HEK293 (cell line): Measurements from ENCODE around the gene MDH2.

ENCODE experiments used
- BCL11A ChIP-seq: fragments of 450-650 bp; formaldehyde crosslinking; IDR thresholded peaks from 2 replicates; pipeline ENCODE4 v1.5.1; 2016; ENCODE audit warnings: low read depth, missing biosample characterization, missing genetic modification characterization
- ELK4 ChIP-seq: IDR thresholded peaks from 2 replicates; pipeline ENCODE4 v1.6.1; 2011; ENCODE audit warnings: mild to moderate bottlenecking, low read depth, low read length, borderline replicate concordance
- GLIS1 ChIP-seq: fragments of 450-650 bp; formaldehyde crosslinking; IDR thresholded peaks from 2 replicates; pipeline ENCODE4 v1.5.1; 2016; ENCODE audit warnings: missing biosample characterization, missing genetic modification characterization
- KLF16 ChIP-seq: fragments of 450-650 bp; formaldehyde crosslinking; IDR thresholded peaks from 2 replicates; pipeline ENCODE4 v1.5.1; 2017; ENCODE audit warnings: missing biosample characterization, missing genetic modification characterization
- MYNN ChIP-seq: fragments of 450-650 bp; formaldehyde crosslinking; IDR thresholded peaks from 2 replicates; pipeline ENCODE4 v1.5.1; 2016; ENCODE audit warnings: missing biosample characterization, missing genetic modification characterization, borderline replicate concordance
- SCRT1 ChIP-seq: fragments of 450-650 bp; formaldehyde crosslinking; IDR thresholded peaks from 2 replicates; pipeline ENCODE4 v1.5.1; 2016; ENCODE audit warnings: missing biosample characterization, missing genetic modification characterization, borderline replicate concordance
- SCRT2 ChIP-seq: fragments of 450-650 bp; formaldehyde crosslinking; IDR thresholded peaks from 2 replicates; pipeline ENCODE4 v1.5.1; 2016; ENCODE audit warnings: missing biosample characterization, missing genetic modification characterization
- ZBTB21 ChIP-seq: fragments of 450-650 bp; formaldehyde crosslinking; IDR thresholded peaks from 2 replicates; pipeline ENCODE4 v1.5.1; 2017; ENCODE audit warnings: missing biosample characterization, missing genetic modification characterization
- ZFP3 ChIP-seq: fragments of 450-650 bp; formaldehyde crosslinking; IDR thresholded peaks from 2 replicates; pipeline ENCODE4 v1.5.1; 2016; ENCODE audit warnings: low read depth, missing biosample characterization, missing genetic modification characterization
- ZNF26 ChIP-seq: fragments of 450-650 bp; formaldehyde crosslinking; IDR thresholded peaks from 2 replicates; pipeline ENCODE4 v1.5.1; 2016; ENCODE audit warnings: missing biosample characterization, missing genetic modification characterization
- ZNF335 ChIP-seq: fragments of 450-650 bp; formaldehyde crosslinking; conservative IDR thresholded peaks from 2 replicates; pipeline ENCODE4 v1.5.1; 2016; ENCODE audit warnings: missing biosample characterization, missing genetic modification characterization
- ZNF350 ChIP-seq: fragments of 450-650 bp; formaldehyde crosslinking; IDR thresholded peaks from 2 replicates; pipeline ENCODE4 v1.5.0; 2017; ENCODE audit warnings: missing biosample characterization, mild to moderate bottlenecking, missing genetic modification characterization
- ZNF398 ChIP-seq: fragments of 450-650 bp; formaldehyde crosslinking; IDR thresholded peaks from 2 replicates; pipeline ENCODE4 v1.5.1; 2017; ENCODE audit warnings: missing biosample characterization, missing genetic modification characterization
- ZNF48 ChIP-seq: fragments of 450-650 bp; formaldehyde crosslinking; IDR thresholded peaks from 2 replicates; pipeline ENCODE4 v1.5.1; 2016; ENCODE audit warnings: missing biosample characterization, missing genetic modification characterization
- ZNF544 ChIP-seq: fragments of 450-650 bp; formaldehyde crosslinking; IDR thresholded peaks from 2 replicates; pipeline ENCODE4 v1.5.0; 2017; ENCODE audit warnings: missing biosample characterization, missing genetic modification characterization
- ZNF610 ChIP-seq: fragments of 450-650 bp; formaldehyde crosslinking; IDR thresholded peaks from 2 replicates; pipeline ENCODE4 v1.5.1; 2016; ENCODE audit warnings: missing biosample characterization, missing genetic modification characterization, borderline replicate concordance
- ZNF747 ChIP-seq: fragments of 450-650 bp; formaldehyde crosslinking; IDR thresholded peaks from 2 replicates; pipeline ENCODE4 v1.5.1; 2016; ENCODE audit warnings: missing biosample characterization, missing genetic modification characterization
- ZNF76 ChIP-seq: fragments of 450-650 bp; formaldehyde crosslinking; IDR thresholded peaks from 2 replicates; pipeline ENCODE4; 2016; ENCODE audit warnings: low read depth, missing biosample characterization, missing genetic modification characterization, borderline replicate concordance
- ZNF776 ChIP-seq: fragments of 450-650 bp; formaldehyde crosslinking; IDR thresholded peaks from 2 replicates; pipeline ENCODE4 v1.5.0; 2017; ENCODE audit warnings: missing biosample characterization, missing genetic modification characterization, borderline replicate concordance
- ZNF843 ChIP-seq: fragments of 450-650 bp; formaldehyde crosslinking; IDR thresholded peaks from 2 replicates; pipeline ENCODE4 v1.5.1; 2016; ENCODE audit warnings: missing biosample characterization, missing genetic modification characterization
- ZSCAN30 ChIP-seq: fragments of 450-650 bp; IDR thresholded peaks from 2 replicates; pipeline ENCODE4 v1.5.1; 2018; ENCODE audit warnings: missing biosample characterization, mild to moderate bottlenecking, missing genetic modification characterization, moderate library complexity
- ZSCAN5A ChIP-seq: fragments of 450-650 bp; formaldehyde crosslinking; IDR thresholded peaks from 2 replicates; pipeline ENCODE4 v1.5.1; 2016; ENCODE audit warnings: missing biosample characterization, missing genetic modification characterization
- ZXDB ChIP-seq: fragments of 450-650 bp; formaldehyde crosslinking; IDR thresholded peaks from 2 replicates; pipeline ENCODE4 v1.5.1; 2016; ENCODE audit warnings: missing biosample characterization, missing genetic modification characterization
- TF ChIP-seq, protein P1 (sequence below): fragments of 450-650 bp; formaldehyde crosslinking; IDR thresholded peaks from 2 replicates; pipeline ENCODE4 v1.5.1; 2016; ENCODE audit warnings: missing biosample characterization, missing genetic modification characterization
- TF ChIP-seq, protein P2 (sequence below): fragments of 450-650 bp; formaldehyde crosslinking; IDR thresholded peaks from 2 replicates; pipeline ENCODE4 v1.5.1; 2016; ENCODE audit warnings: missing biosample characterization, missing genetic modification characterization
- TF ChIP-seq, protein P3 (sequence below): fragments of 450-650 bp; formaldehyde crosslinking; IDR thresholded peaks from 2 replicates; pipeline ENCODE4 v1.5.1; 2016; ENCODE audit warnings: missing biosample characterization, missing genetic modification characterization

Gene MDH2

DNA sequence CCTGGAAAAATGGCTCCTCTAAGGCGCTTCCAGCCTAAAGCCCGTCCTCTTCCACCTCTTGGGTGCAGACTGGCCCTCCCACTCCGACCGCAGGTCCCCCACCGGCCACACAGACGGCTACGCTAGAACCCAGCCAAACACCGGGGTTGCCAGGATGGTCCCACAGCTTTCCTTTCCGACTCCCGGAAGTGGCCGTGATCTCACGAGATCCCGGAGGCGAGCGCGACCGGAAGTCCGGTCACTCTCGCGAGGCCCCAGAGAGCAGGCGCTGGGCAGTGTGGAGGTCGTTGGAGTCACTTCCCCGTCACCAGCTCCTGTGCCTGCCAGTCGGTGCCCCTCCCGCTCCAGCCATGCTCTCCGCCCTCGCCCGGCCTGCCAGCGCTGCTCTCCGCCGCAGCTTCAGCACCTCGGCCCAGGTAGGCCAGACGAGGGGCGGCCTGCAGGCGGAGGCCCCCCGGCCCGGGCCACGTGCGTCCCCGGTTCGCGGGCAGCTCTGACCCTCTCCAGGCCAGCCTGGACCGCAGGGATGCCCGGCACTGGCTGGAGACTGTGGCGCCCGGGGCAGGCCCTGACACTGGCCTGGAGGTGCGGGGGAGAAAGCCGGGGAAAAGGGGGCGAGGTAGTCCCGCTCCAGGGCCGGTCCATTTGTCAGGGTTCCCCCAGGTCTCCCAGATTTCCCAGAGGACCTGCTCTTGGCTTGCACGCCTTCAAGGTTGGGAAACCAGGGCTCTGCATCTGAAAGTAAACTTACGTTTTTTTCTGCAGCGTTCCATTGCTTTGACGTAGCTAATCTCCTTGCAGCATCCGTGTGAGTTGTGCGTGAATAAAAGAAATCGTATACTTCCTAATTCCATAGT lies at the start of gene MDH2, which contains the start of gene STYXL1 (continued):
- TF ChIP-seq, protein P1, sequence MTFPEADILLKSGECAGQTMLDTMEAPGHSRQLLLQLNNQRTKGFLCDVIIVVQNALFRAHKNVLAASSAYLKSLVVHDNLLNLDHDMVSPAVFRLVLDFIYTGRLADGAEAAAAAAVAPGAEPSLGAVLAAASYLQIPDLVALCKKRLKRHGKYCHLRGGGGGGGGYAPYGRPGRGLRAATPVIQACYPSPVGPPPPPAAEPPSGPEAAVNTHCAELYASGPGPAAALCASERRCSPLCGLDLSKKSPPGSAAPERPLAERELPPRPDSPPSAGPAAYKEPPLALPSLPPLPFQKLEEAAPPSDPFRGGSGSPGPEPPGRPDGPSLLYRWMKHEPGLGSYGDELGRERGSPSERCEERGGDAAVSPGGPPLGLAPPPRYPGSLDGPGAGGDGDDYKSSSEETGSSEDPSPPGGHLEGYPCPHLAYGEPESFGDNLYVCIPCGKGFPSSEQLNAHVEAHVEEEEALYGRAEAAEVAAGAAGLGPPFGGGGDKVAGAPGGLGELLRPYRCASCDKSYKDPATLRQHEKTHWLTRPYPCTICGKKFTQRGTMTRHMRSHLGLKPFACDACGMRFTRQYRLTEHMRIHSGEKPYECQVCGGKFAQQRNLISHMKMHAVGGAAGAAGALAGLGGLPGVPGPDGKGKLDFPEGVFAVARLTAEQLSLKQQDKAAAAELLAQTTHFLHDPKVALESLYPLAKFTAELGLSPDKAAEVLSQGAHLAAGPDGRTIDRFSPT (tag by site-specific recombination), result peak; percentile 80
- no peak for TF ChIP-seq ZNF350
- no peak for TF ChIP-seq ZNF610
- peak; percentile 66; the same call in 1 of the 2 replicates for TF ChIP-seq KLF16
- TF ChIP-seq BCL11A, result 0 out of 2 replicates have a peak, but pooled peaks have one; percentile 69
- no peak for TF ChIP-seq ZNF26
- peak; percentile 74 for TF ChIP-seq ZNF398 (tag by site-specific recombination)
- TF ChIP-seq ZNF747, result no peak
- TF ChIP-seq, protein P2, sequence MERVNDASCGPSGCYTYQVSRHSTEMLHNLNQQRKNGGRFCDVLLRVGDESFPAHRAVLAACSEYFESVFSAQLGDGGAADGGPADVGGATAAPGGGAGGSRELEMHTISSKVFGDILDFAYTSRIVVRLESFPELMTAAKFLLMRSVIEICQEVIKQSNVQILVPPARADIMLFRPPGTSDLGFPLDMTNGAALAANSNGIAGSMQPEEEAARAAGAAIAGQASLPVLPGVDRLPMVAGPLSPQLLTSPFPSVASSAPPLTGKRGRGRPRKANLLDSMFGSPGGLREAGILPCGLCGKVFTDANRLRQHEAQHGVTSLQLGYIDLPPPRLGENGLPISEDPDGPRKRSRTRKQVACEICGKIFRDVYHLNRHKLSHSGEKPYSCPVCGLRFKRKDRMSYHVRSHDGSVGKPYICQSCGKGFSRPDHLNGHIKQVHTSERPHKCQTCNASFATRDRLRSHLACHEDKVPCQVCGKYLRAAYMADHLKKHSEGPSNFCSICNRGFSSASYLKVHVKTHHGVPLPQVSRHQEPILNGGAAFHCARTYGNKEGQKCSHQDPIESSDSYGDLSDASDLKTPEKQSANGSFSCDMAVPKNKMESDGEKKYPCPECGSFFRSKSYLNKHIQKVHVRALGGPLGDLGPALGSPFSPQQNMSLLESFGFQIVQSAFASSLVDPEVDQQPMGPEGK, result peak; percentile 45; the same call in 1 of the 2 replicates
- TF ChIP-seq ZBTB21 (tag by site-specific recombination), result peak; percentile 39; the same call in 1 of the 2 replicates
- TF ChIP-seq ZNF544, result no peak
- no peak for TF ChIP-seq SCRT1 (tag by site-specific recombination)
- TF ChIP-seq, protein P3, sequence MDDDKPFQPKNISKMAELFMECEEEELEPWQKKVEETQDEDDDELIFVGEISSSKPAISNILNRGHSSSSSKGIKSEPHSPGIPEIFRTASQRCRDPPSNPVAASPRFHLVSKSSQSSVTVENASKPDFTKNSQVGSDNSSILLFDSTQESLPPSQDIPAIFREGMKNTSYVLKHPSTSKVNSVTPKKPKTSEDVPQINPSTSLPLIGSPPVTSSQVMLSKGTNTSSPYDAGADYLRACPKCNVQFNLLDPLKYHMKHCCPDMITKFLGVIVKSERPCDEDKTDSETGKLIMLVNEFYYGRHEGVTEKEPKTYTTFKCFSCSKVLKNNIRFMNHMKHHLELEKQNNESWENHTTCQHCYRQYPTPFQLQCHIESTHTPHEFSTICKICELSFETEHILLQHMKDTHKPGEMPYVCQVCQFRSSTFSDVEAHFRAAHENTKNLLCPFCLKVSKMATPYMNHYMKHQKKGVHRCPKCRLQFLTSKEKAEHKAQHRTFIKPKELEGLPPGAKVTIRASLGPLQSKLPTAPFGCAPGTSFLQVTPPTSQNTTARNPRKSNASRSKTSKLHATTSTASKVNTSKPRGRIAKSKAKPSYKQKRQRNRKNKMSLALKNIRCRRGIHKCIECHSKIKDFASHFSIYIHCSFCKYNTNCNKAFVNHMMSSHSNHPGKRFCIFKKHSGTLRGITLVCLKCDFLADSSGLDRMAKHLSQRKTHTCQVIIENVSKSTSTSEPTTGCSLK (tag by site-specific recombination), result no peak
- TF ChIP-seq ZFP3, result no peak
- TF ChIP-seq MYNN, result no peak
- no peak for TF ChIP-seq SCRT2 (tag by site-specific recombination)
- peak; percentile 83 for TF ChIP-seq ZNF335 (tag by site-specific recombination)
- TF ChIP-seq ZNF776 (tag by site-specific recombination), result no peak
- TF ChIP-seq ZNF843 (tag by site-specific recombination), result 0 out of 2 replicates have a peak, but pooled peaks have one; percentile 23
- peak; percentile 65; the same call in 1 of the 2 replicates for TF ChIP-seq ZNF76 (tag by site-specific recombination)
- peak; percentile 81; the same call in 1 of the 2 replicates for TF ChIP-seq ELK4
- peak; percentile 44 for TF ChIP-seq GLIS1 (tag by site-specific recombination)
- no peak for TF ChIP-seq ZNF48 (tag by site-specific recombination)
- peak; percentile 72; the same call in 1 of the 2 replicates for TF ChIP-seq ZXDB (tag by site-specific recombination)
- TF ChIP-seq ZSCAN30, result no peak
- TF ChIP-seq ZSCAN5A (tag by site-specific recombination), result no peak
